Small intestine (tissue), 7 donors: ENCODE data around the gene FOXJ3. TPM values are rescaled to one million over a fixed set of nuclear protein-coding genes. Genes with fewer than 3 reads are reported as not detected.

Source experiments
- DNase-seq, 2 donors: peaks; one replicate each; pipeline versions ENCODE4 v3.0.0 to v3.0.0-alpha.2; 2013
- FAIRE-seq: peaks from 2 replicates; lab custom pipeline; 2012; peaks lifted over from hg19 to GRCh38; lab: Jason Lieb, UNC
- H3K27ac ChIP-seq, 3 donors: one replicate each; pipeline ENCODE4 v1.5.1; 2013; ENCODE audit warnings: low read length in 2 of 3, mild to moderate bottlenecking in 2 of 3, control low read depth in 1 of 3, inconsistent platforms in 1 of 3, low read depth in 1 of 3, moderate library complexity in 1 of 3
- H3K27me3 ChIP-seq, 3 donors: one replicate each; pipeline ENCODE4 v1.6.1; 2013; ENCODE audit warnings: low read length in 3 of 3, inconsistent platforms in 1 of 3; ENCODE audit not compliant: control insufficient read depth in 3 of 3, insufficient read depth in 3 of 3
- H3K36me3 ChIP-seq, 3 donors: one replicate each; pipeline ENCODE4 v1.6.1; 2013; ENCODE audit warnings: low read length in 3 of 3, inconsistent platforms in 1 of 3, low read depth in 1 of 3, mild to moderate bottlenecking in 1 of 3, moderate library complexity in 1 of 3; ENCODE audit not compliant: control insufficient read depth in 3 of 3, insufficient read depth in 2 of 3
- H3K4me1 ChIP-seq, 3 donors: one replicate each; pipeline ENCODE4 v1.6.1; 2013; ENCODE audit warnings: low read length in 2 of 3, inconsistent platforms in 1 of 3, low read depth in 1 of 3, mild to moderate bottlenecking in 1 of 3, moderate library complexity in 1 of 3; ENCODE audit not compliant: control insufficient read depth in 3 of 3, insufficient read depth in 2 of 3
- H3K4me3 ChIP-seq, 3 donors: one replicate each; pipeline ENCODE4 v1.5.1; 2013; ENCODE audit warnings: low read length in 3 of 3, control low read depth in 1 of 3, inconsistent platforms in 1 of 3, low read depth in 1 of 3, mild to moderate bottlenecking in 1 of 3, moderate library complexity in 1 of 3
- H3K9me3 ChIP-seq, 2 donors: one replicate each; pipeline ENCODE4 v1.6.1; 2013; ENCODE audit warnings: low read depth in 1 of 2, low read length in 1 of 2; ENCODE audit not compliant: control insufficient read depth in 2 of 2, insufficient read depth in 1 of 2
- WGBS, 3 donors: extraction: QIAGEN DNeasy Blood & Tissue Kit; methylation state at CpG; one replicate each; pipeline ENCODE4 v1.1.7; 2013; 5-methylcytosine and 5-hydroxymethylcytosine counted together
- polyA plus RNA-seq, 4 donors: library from polyadenylated mRNA; stranded (reverse) in 3 of 4; unstranded in 1 of 4; fragments of 200-250 nt in 3 of 4; fragments of 120-200 nt in 1 of 4; gene quantifications; one replicate each; pipeline versions ENCODE4 v1.2.1 to v1.2.3, GENCODE V29; 2013
- donor health status: healthy with polysubstance abuse.
- donor health status: control.
- donor health status: control.
- donor health status: Bipolar disorder and iron deficiency.
- donor health status: healthy.

The FOXJ3 gene
- polyA plus RNA-seq, 4 donors: 13.9 to 38.3 (median 15.1) TPM

GRCh38 chr1:42311897-42312296 is 23.1 kb downstream of the FOXJ3 start:
- no peak for DNase-seq

GRCh38 chr1:42311138-42311537 is 23.9 kb downstream of the FOXJ3 start:
- DNase-seq (no peak), FAIRE-seq (no peak)
- Histone ChIP-seq H3K4me1 (peaks cover 2 to 26% (median 5%) of the 10 kb centered on the region in 3 donors), H3K9me3 (no peaks in the 10 kb centered on the region), H3K4me3 (no peak overlapping the region), H3K27ac (no peak overlapping the region), H3K36me3 (peaks cover 0 to 11% (median 2%) of the 10 kb centered on the region in 3 donors), H3K27me3 (no peaks in the 10 kb centered on the region)
- 0 to 40% (median 4%) methylated on average over 1 of the region's 1 CpG for WGBS, 3 donors

More at GRCh38 chr1:42311897-42312296, 23.1 kb downstream of the FOXJ3 start:
- no peak overlapping the region for H3K27ac ChIP-seq
- H3K27me3 ChIP-seq: no peaks in the 10 kb centered on the region
- peaks cover 2 to 30% (median 5%) of the 10 kb centered on the region in 3 donors for H3K4me1 ChIP-seq
- H3K9me3 ChIP-seq: no peaks in the 10 kb centered on the region
- 87 to 91% (median 90%) methylated on average over 4 of the region's 4 CpGs for WGBS, 3 donors
- H3K4me3 ChIP-seq: no peak overlapping the region
- peaks cover 0 to 9% (median 2%) of the 10 kb centered on the region in 3 donors for H3K36me3 ChIP-seq
- no peak for FAIRE-seq

GRCh38 chr1:42306977-42307376 is 28.1 kb downstream of the FOXJ3 start:
- H3K27me3 ChIP-seq: no peaks in the 10 kb centered on the region
- H3K36me3 ChIP-seq: peaks cover 0 to 15% (median 2%) of the 10 kb centered on the region in 3 donors
- DNase-seq (no peak), FAIRE-seq (no peak)
- no peaks in the 10 kb centered on the region for H3K4me1 ChIP-seq
- no peak overlapping the region for H3K27ac ChIP-seq
- H3K9me3 ChIP-seq: peaks cover 0 to 5% of the 10 kb centered on the region in 2 donors
- no peak overlapping the region for H3K4me3 ChIP-seq
- 86 to 100% (median 92%) methylated on average over 1 of the region's 1 CpG for WGBS, 3 donors

GRCh38 chr1:42305639-42306038 is 29.4 kb downstream of the FOXJ3 start:
- H3K27ac ChIP-seq: no peak overlapping the region
- peaks cover 0 to 14% of the 10 kb centered on the region in 2 donors for H3K9me3 ChIP-seq
- H3K36me3 ChIP-seq: peaks cover 0 to 20% (median 4%) of the 10 kb centered on the region in 3 donors
- 93 to 97% (median 96%) methylated on average over 5 of the region's 5 CpGs for WGBS, 3 donors
- FAIRE-seq: no peak
- no peak overlapping the region for H3K4me3 ChIP-seq
- H3K4me1 ChIP-seq: no peaks in the 10 kb centered on the region
- no peaks in the 10 kb centered on the region for H3K27me3 ChIP-seq
- no peak for DNase-seq

- FAIRE-seq (no peak), DNase-seq (no peak)
- Histone ChIP-seq H3K36me3 (peaks cover 0 to 15% (median 2%) of the 10 kb centered on the region in 3 donors), H3K9me3 (peaks cover 0 to 28% of the 10 kb centered on the region in 2 donors), H3K27ac (no peak overlapping the region), H3K27me3 (no peaks in the 10 kb centered on the region), H3K4me1 (no peaks in the 10 kb centered on the region), H3K4me3 (no peak overlapping the region)
- WGBS, 3 donors: 92 to 98% (median 96%) methylated on average over 1 of the region's 1 CpG
Observed at GRCh38 chr1:42302034-42302433, 33.0 kb downstream of the FOXJ3 start.

GRCh38 chr1:42298520-42298919 is 36.5 kb downstream of the FOXJ3 start:
- Histone ChIP-seq H3K4me1 (no peaks in the 10 kb centered on the region), H3K27me3 (no peaks in the 10 kb centered on the region), H3K4me3 (no peak overlapping the region), H3K27ac (no peak overlapping the region), H3K9me3 (peaks cover 0 to 33% of the 10 kb centered on the region in 2 donors), H3K36me3 (peaks cover 0 to 13% (median 2%) of the 10 kb centered on the region in 3 donors)
- FAIRE-seq (no peak), DNase-seq (no peak)
- WGBS, 3 donors: 87 to 98% (median 92%) methylated on average over 2 of the region's 2 CpGs

- no peak overlapping the region for H3K27ac ChIP-seq
- H3K27me3 ChIP-seq: no peaks in the 10 kb centered on the region
- FAIRE-seq (no peak), DNase-seq (no peak)
- peaks cover 0 to 11% (median 0%) of the 10 kb centered on the region in 3 donors for H3K36me3 ChIP-seq
- H3K4me1 ChIP-seq: no peaks in the 10 kb centered on the region
- H3K4me3 ChIP-seq: no peak overlapping the region
- H3K9me3 ChIP-seq: peaks cover 0 to 23% of the 10 kb centered on the region in 2 donors
- 99 to 100% (median 99%) methylated on average over 5 of the region's 5 CpGs for WGBS, 3 donors
Observed at GRCh38 chr1:42295816-42296215, 39.2 kb downstream of the FOXJ3 start.

- FAIRE-seq: no peak
- no peaks in the 10 kb centered on the region for H3K27me3 ChIP-seq
- H3K36me3 ChIP-seq: peaks cover 0 to 10% (median 0%) of the 10 kb centered on the region in 3 donors
Observed at GRCh38 chr1:42290130-42290529, 44.9 kb downstream of the FOXJ3 start.

More at GRCh38 chr1:42290130-42290529, 44.9 kb downstream of the FOXJ3 start:
- WGBS, 3 donors: 70 to 81% (median 79%) methylated on average over 2 of the region's 2 CpGs
- DNase-seq: no peak
- Histone ChIP-seq H3K4me3 (no peak overlapping the region), H3K27ac (no peak overlapping the region), H3K9me3 (peaks cover 0 to 2% of the 10 kb centered on the region in 2 donors), H3K4me1 (no peaks in the 10 kb centered on the region)
